Thoracic aorta (tissue), 2 donors: Measurements from ENCODE around the gene MID1IP1. TPM values are rescaled to one million over a fixed set of nuclear protein-coding genes. Genes with fewer than 3 reads are reported as not detected.

Source experiments
- ATAC-seq: fragments of 150-250 bp; one replicate; pipeline ENCODE4 v1.8.0; 2017; ENCODE audit warnings: low read depth; ENCODE audit not compliant: insufficient number of reproducible peaks, low FRiP score
- DNase-seq: peaks from one replicate; pipeline ENCODE4 v3.0.0-alpha.2; 2020; ENCODE audit warnings: low spot score
- H3K27ac ChIP-seq, 2 donors: fragments of 200-600 bp; sonication (generic); 1 replicate in 1 of 2; 2 replicates in 1 of 2; pipeline ENCODE4 v1.5.1; 2016; ENCODE audit warnings: mild to moderate bottlenecking in 2 of 2, moderate library complexity in 2 of 2
- H3K27me3 ChIP-seq: fragments of 200-600 bp; sonication (generic); replicated peaks from 2 replicates; pipeline ENCODE4 v1.6.0; 2016; ENCODE audit warnings: mild to moderate bottlenecking; ENCODE audit not compliant: insufficient read depth
- H3K36me3 ChIP-seq: fragments of 200-600 bp; sonication (generic); one replicate; pipeline ENCODE4 v1.5.1; 2016
- H3K4me1 ChIP-seq, 2 donors: fragments of 200-600 bp; sonication (generic); 1 replicate in 1 of 2; 2 replicates in 1 of 2; pipeline versions ENCODE4 v1.5.1 to v1.6.0; 2016; ENCODE audit warnings: low read depth in 2 of 2, mild to moderate bottlenecking in 1 of 2; ENCODE audit not compliant: control insufficient read depth in 1 of 2
- H3K4me3 ChIP-seq: fragments of 200-600 bp; sonication (generic); 2 replicates; pipeline ENCODE4 v1.5.1; 2016; ENCODE audit warnings: mild to moderate bottlenecking
- H3K9me3 ChIP-seq: fragments of 200-600 bp; sonication (generic); 2 replicates; pipeline ENCODE4 v1.5.1; 2016
- total RNA-seq, 2 donors: library from RNA; depleted of rRNA; stranded (reverse); fragments of >200 nt; gene quantifications; one replicate each; pipeline versions ENCODE4 v1.1.0 to v1.2.3, GENCODE V29; 2016
- TF ChIP-seq, protein P1 (sequence below): fragments of 200-600 bp; sonication (generic); IDR thresholded peaks from one replicate; pipeline ENCODE4 v1.5.1; 2019; ENCODE audit warnings: antibody characterized with exemption

Gene MID1IP1
- total RNA-seq, 2 donors from 2014 or later = 46.3 to 59.2 TPM

DNA sequence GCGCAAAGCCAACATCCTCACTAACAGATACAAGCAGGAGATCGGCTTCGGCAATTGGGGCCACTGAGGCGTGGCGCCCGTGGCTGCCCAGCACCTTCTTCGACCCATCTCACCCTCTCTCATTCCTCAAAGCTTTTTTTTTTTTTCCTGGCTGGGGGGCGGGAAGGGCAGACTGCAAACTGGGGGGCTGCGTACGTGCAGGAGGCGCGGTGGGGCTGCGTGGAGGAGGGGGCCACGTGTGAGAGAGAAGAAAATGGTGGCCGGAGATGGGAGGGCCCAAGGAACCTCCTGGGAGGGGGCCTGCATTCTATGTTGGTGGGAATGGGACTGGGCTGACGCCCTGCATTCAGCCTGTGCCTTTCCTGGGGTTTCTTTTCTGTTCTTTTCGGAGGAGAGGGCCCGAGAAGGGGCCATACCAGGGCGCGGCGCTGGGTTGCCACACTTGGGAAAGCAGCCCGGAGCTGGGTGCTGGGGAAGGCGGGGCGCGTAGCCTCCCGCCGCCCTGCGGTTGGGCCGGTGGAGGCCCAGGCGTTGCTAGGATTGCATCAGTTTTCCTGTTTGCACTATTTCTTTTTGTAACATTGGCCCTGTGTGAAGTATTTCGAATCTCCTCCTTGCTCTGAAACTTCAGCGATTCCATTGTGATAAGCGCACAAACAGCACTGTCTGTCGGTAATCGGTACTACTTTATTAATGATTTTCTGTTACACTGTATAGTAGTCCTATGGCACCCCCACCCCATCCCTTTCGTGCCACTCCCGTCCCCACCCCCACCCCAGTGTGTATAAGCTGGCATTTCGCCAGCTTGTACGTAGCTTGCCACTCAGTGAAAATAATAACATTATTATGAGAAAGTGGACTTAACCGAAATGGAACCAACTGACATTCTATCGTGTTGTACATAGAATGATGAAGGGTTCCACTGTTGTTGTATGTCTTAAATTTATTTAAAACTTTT is 4.5 kb downstream of the MID1IP1 start:
- H3K4me3 ChIP-seq = peak overlapping the region; percentile 86
- no peaks in the 10 kb centered on the region for H3K9me3 ChIP-seq
- no peaks in the 10 kb centered on the region for H3K27me3 ChIP-seq
- DNase-seq (no peak), ATAC-seq (peak; percentile 26)
- H3K27ac ChIP-seq = peak overlapping the region; percentile 89 to 93
- TF ChIP-seq, protein P1, sequence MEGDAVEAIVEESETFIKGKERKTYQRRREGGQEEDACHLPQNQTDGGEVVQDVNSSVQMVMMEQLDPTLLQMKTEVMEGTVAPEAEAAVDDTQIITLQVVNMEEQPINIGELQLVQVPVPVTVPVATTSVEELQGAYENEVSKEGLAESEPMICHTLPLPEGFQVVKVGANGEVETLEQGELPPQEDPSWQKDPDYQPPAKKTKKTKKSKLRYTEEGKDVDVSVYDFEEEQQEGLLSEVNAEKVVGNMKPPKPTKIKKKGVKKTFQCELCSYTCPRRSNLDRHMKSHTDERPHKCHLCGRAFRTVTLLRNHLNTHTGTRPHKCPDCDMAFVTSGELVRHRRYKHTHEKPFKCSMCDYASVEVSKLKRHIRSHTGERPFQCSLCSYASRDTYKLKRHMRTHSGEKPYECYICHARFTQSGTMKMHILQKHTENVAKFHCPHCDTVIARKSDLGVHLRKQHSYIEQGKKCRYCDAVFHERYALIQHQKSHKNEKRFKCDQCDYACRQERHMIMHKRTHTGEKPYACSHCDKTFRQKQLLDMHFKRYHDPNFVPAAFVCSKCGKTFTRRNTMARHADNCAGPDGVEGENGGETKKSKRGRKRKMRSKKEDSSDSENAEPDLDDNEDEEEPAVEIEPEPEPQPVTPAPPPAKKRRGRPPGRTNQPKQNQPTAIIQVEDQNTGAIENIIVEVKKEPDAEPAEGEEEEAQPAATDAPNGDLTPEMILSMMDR = no peak
- peaks cover 2 to 19% of the 10 kb centered on the region in 2 donors for H3K4me1 ChIP-seq
- H3K36me3 ChIP-seq = no peaks in the 10 kb centered on the region

DNA sequence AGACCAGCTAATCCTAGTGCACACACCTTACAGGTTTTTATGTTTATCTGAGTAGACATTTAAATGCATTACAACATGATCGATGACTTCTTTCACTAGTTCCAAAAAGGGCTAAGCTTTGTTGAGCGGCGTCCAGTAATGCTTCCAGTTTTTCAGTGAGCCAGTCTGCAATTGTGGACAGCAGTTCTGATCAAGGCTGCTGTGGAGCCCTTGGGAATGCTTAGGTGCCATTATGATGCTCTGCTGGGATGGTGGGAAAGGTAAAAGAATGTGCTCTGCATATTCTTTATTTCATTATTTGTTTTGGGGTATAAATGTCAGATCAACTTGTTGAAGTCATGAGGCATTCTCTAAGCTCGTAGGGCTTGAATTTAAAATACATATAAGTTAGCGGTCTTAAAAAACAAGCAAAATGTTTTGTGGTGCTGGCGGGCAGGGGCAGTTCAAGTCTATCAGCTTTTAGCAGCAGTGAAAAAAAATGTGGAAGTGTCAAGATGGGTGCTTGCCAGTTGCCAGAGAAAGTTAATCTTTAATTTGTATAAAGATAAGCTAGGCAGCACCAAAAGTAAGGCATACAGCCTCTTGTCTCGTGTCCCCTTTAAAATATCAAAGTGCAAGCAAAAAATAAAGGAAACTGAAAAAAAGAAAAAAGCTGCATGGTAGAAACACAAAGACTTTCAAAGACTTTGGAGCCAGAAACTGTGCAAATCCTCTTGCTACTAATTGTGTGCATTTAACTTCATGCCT is 5.8 kb downstream of the MID1IP1 start:
- peaks cover 2 to 16% of the 10 kb centered on the region in 2 donors for H3K4me1 ChIP-seq
- no peak for ATAC-seq
- H3K27me3 ChIP-seq = no peaks in the 10 kb centered on the region
- peak overlapping the region; percentile 86 for H3K4me3 ChIP-seq
- no peaks in the 10 kb centered on the region for H3K9me3 ChIP-seq
- H3K36me3 ChIP-seq = no peaks in the 10 kb centered on the region
- TF ChIP-seq, protein P1 = no peak
- DNase-seq = no peak
- peak overlapping the region; percentile 89 to 93 for H3K27ac ChIP-seq

DNA sequence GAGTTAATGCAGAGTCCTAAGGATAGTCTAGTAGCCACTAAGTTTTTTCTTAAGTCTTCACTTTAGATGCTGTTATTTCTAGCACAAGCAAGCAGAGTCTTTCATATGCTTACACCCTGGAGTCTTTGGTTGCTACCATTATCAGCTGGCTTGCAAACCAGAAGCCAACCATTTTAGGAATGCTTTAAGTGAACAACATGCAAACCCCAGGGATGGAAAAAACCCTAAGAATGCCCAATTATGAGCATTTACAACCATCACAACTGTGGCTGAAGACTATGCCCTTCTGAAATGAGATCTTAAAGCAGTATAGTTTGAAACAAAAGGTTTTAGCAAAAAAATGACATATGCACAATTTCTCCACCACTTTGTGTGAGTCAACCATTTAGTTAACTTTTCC is 6.6 kb downstream of the MID1IP1 start:
- ATAC-seq (no peak), DNase-seq (no peak)
- no peak overlapping the region for H3K27ac ChIP-seq
- TF ChIP-seq, protein P1 = no peak
- no peaks in the 10 kb centered on the region for H3K9me3 ChIP-seq
- peaks cover 2 to 16% of the 10 kb centered on the region in 2 donors for H3K4me1 ChIP-seq
- no peak overlapping the region for H3K4me3 ChIP-seq
- no peaks in the 10 kb centered on the region for H3K36me3 ChIP-seq
- H3K27me3 ChIP-seq = no peaks in the 10 kb centered on the region

DNA sequence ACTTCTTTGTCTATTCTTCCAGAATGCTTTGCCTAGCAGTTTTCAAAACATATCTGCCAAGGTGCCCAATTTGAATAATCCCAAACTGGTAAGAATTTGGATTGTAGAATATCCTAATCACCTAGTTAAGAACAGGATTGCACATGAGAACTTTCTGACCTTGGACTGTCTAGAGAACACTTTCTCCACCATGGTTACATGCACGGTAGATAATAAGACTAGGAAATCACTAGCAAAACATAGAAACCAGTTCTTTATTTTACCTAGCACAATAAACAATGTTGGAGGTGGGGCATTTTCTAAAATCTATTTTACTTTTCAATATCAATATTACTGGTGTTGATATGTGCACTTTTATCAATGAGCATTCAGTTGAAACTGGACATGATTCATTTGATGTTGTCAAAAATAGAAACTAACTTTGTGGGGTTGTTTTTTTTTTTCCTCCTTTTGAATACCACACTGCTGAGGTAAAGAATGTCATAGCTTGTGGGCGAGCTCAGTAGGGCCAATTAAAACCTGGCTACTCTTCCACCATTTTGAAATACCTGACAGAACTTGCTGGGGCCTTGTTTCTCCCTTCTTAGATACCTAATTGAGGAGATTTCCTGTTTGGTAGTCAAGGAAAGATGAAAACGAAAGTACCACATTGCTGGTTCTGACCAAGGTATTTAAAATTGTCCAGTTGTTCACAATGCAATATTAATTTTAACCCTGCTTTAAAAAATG is 10.4 kb downstream of the MID1IP1 start:
- Histone ChIP-seq H3K36me3 (no peaks in the 10 kb centered on the region), H3K27me3 (no peaks in the 10 kb centered on the region), H3K9me3 (no peaks in the 10 kb centered on the region), H3K4me1 (peaks cover 0 to 15% of the 10 kb centered on the region in 2 donors), H3K27ac (peak overlapping the region in 1 of 2 donors; percentile 50), H3K4me3 (no peak overlapping the region)
- DNase-seq (no peak), ATAC-seq (no peak)
- TF ChIP-seq, protein P1 = no peak
